GM21786 (cell line): ENCODE measurements around the gene CLNS1A.
"Not testable (repeated sequence)": the region's sequence is repeated elsewhere in the genome, so short reads cannot be mapped to it uniquely, and the experiment has no call there.

ENCODE experiments used
- ATAC-seq: cut with Tn5 transposase; IDR thresholded peaks from one replicate; pipeline ENCODE4 v1.9.1; 2021; ENCODE audit not compliant: unreplicated experiment

Gene CLNS1A

GRCh38 chr11:77637345-77638165, at the start of gene CLNS1A:
Gene CLNS1A (minus strand): TSS chr11:77637794. CDS start chr11:77637714, 80 bp downstream.
- ATAC-seq: peak; percentile 97

- no peak for ATAC-seq
Measured at GRCh38 chr11:77687088-77687487, 49.5 kb upstream of the CLNS1A start.

GRCh38 chr11:77677138-77677537, 39.5 kb upstream of the CLNS1A start:
- no peak for ATAC-seq

DNA sequence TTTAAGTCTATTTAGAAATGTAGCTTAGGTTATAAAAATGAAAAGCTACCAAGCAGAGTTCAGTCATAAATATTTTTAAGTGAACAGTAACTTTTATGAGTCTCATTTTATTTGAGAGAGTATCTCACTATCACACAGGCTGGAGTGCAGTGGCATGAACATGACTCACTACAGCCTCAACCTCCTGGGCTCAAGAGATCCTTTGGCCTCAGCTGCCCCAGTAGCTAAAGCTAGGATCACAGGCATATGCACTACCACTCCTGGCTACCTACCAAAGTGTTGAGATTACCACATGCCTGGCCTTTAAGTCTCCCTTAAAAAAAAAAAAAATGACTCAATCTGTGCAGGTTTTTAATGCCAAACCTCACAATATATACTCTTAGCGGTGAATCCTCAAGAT, 34.7 kb upstream of the CLNS1A start:
- ATAC-seq: no peak

GRCh38 chr11:77669848-77670511, 32.4 kb upstream of the CLNS1A start:
- ATAC-seq: no peak

GRCh38 chr11:77668760-77669159, 31.2 kb upstream of the CLNS1A start:
- ATAC-seq: no peak

- no peak for ATAC-seq
Measured at GRCh38 chr11:77665240-77665965, 27.8 kb upstream of the CLNS1A start.

GRCh38 chr11:77661670-77662069, 24.1 kb upstream of the CLNS1A start:
- ATAC-seq: no peak

DNA sequence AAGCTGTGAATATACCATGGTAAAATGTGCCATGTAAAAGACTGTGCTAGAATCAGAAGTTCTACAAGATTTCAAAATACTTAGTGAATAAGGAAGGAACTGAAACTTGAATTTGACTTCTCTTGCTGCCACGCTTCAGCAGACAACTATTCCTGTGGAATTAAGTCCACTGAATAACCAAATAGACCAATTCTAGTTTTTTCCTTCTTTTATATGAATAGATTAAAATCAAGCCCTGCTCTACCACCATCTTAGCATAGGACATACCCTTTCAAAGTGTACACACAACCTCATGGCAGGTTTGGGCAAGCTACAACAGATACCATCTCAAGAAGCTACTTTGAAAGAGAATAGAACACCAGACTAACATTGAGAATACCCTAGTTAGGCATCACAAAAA, 23.4 kb upstream of the CLNS1A start:
- ATAC-seq: no peak

- ATAC-seq: no peak
Measured at GRCh38 chr11:77658213-77659013, 20.8 kb upstream of the CLNS1A start.

DNA sequence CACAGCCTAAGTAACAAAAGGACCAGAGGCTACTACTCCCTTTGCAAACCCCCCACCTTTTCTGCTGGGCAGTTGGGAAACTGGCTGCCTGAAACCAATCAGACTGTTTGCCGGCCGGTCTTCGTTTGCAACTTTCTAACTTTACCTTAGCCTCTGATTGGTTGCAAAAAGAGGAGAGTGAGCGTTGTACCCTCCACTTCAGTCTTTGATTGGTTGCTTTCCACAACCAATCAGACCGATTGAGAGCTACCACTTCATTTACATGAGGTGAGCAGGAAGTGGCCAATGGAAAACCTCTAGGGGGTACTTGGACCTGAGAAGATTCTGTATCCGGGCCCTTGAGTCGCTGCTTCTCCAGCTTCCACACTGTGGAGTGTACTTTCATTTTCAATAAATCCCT, 18.8 kb upstream of the CLNS1A start:
- ATAC-seq: no peak

GRCh38 chr11:77654770-77655434, 17.3 kb upstream of the CLNS1A start:
- ATAC-seq: no peak

GRCh38 chr11:77650123-77650522, 12.5 kb upstream of the CLNS1A start:
- no peak for ATAC-seq

GRCh38 chr11:77647654-77648305, 10.2 kb upstream of the CLNS1A start:
- ATAC-seq: no peak

DNA sequence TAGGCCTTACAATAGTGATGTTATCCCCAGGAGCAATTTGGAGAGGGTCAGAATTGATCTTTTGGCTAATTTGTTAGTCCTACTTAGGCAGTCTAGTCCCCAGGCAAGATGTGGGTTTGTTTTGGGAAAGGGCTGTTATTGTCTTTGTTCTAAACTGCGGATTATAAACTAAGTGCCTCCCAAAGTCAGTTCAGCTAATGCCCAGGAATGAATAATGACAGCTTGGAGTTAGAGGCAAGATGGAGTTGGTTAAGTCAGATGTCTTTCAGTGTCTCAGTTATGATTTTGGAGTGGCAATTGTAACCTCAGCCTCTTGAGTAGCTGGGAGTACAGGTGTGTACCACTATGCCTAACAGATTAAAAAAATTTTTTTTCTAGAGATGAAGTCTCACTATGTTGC, 7.3 kb upstream of the CLNS1A start:
- ATAC-seq: no peak

DNA sequence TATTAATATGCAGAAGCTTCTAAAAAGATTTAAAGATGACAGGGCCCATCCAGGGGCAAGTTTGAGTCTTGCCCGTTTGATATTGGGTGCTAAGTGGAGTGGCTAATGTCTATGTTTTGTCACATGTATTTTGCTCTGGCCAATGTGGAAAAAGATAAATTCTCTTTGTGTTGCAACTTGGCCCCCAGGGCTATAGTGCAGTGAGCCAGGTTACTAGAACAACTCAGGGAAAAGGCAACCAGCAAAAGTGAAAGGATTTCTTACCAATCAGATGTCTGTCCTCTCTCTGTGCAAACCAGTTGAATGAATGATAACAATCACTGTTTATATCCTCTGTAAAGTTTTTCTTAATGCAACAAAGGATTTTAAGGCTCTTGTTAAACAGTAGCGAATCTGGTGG, 4.6 kb upstream of the CLNS1A start:
- no peak for ATAC-seq

GRCh38 chr11:77636731-77637344, 756 bp downstream of the CLNS1A start:
- no peak for ATAC-seq

GRCh38 chr11:77633926-77634325, 3.7 kb downstream of the CLNS1A start:
- ATAC-seq: not testable (repeated sequence)

DNA sequence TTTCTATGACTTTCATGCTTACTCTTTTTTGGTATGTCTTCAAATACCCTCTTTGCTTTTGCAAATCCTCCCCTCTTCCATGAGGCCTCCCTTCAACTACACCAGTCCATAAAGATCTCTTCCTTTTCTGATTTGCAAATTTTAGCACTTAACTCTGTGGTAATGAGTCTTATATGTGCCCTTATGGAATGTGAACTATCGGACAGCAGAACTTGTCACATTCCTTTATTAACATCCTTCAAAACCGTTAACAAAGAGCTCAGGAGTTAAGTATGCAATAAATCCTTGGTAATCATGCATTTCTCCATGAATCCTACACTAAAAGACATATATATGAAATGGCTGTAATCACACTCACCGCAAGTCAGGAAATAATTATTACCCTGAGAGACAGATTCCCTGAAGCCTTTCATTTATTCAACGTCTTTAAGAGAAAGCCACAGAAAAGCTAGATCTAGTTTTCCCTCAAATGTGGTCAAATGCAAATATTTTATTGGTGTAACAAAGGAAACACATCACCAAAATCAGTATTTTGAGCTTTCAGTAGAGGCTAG, 7.4 kb downstream of the CLNS1A start:
- ATAC-seq: no peak
